MM.1S (cell line): Measurements from ENCODE around the gene ZNF593.

Experiments
- CTCF ChIP-seq: fragments of 300-600 bp; sonication (generic); IDR thresholded peaks from 2 replicates; pipeline ENCODE4 v1.5.1; 2016; ENCODE audit warnings: antibody characterized with exemption, low read length, mixed read lengths
- EZH2 ChIP-seq: fragments of 300-600 bp; sonication (generic); optimal IDR thresholded peaks from 2 replicates; pipeline ENCODE3; 2017; ENCODE audit warnings: low read depth, mild to moderate bottlenecking, antibody characterized with exemption, low read length, mixed read lengths
- EZH2phosphoT487 ChIP-seq: fragments of 300-600 bp; sonication (generic); IDR thresholded peaks from 2 replicates; pipeline ENCODE4 v1.6.1; 2018; ENCODE audit warnings: antibody characterized with exemption, low read length

- no peak for TF ChIP-seq CTCF
- no peak for TF ChIP-seq EZH2phosphoT487
- TF ChIP-seq EZH2: no peak
These were observed 5.6 kb downstream of the ZNF593 start for GRCh38 chr1:26175346-26175745.
